HepG2 (cell line): ENCODE measurements around the gene RTP2. TPM values are rescaled to one million over a fixed set of nuclear protein-coding genes. Genes with fewer than 3 reads are reported as not detected.

ENCODE experiments used
- ELF3 ChIP-seq: IDR thresholded peaks from 2 replicates; pipeline ENCODE4 v1.6.1; 2016; ENCODE audit warnings: missing genetic modification reagents, missing compliant biosample characterization
- ETV5 ChIP-seq: IDR thresholded peaks from 2 replicates; pipeline ENCODE4 v1.6.1; 2018; ENCODE audit warnings: missing biosample characterization, missing genetic modification reagents, inconsistent platforms, borderline replicate concordance
- FOXP1 ChIP-seq, 2 experiments: fragments of 450-650 bp in 1 of 2; IDR thresholded peaks; 2 replicates each; pipeline ENCODE4 v1.6.1; 2017 to 2018; ENCODE audit warnings: antibody characterized with exemption in 1 of 2
- GABPA ChIP-seq, 2 experiments: IDR thresholded peaks; 2 replicates each; pipeline ENCODE4 v1.6.1; 2011 to 2016; ENCODE audit warnings: low read depth in 2 of 2, low read length in 1 of 2, missing biosample characterization in 1 of 2, missing genetic modification characterization in 1 of 2
- HOXD1 ChIP-seq: sonication (generic); formaldehyde crosslinking; IDR thresholded peaks from 2 replicates; pipeline ENCODE4 v1.5.0; 2020; ENCODE audit warnings: missing genetic modification reagents
- JUNB ChIP-seq: sonication (generic); formaldehyde crosslinking; IDR thresholded peaks from 2 replicates; pipeline ENCODE4 v1.8.0; 2022; ENCODE audit warnings: missing genetic modification reagents, mild to moderate bottlenecking, borderline replicate concordance
- MATR3 ChIP-seq: sonication (generic); formaldehyde crosslinking; IDR thresholded peaks from 2 replicates; pipeline ENCODE4 v1.4.0; 2020; ENCODE audit warnings: missing genetic modification reagents
- NKX3-1 ChIP-seq: sonication (generic); formaldehyde crosslinking; IDR thresholded peaks from 2 replicates; pipeline ENCODE4 v1.5.0; 2020; ENCODE audit warnings: missing genetic modification reagents
- NONO ChIP-seq, 2 experiments: fragments of 450-650 bp in 1 of 2; sonication (generic) in 1 of 2; formaldehyde crosslinking in 1 of 2; IDR thresholded peaks in 1 of 2; conservative IDR thresholded peaks in 1 of 2; 2 replicates each; pipeline versions ENCODE4 v1.6.1 to v1.8.0; 2017 to 2022; ENCODE audit warnings: mild to moderate bottlenecking in 1 of 2, missing genetic modification reagents in 1 of 2, moderate library complexity in 1 of 2
- POLR2G ChIP-seq: fragments of 200-400 bp; formaldehyde crosslinking; IDR thresholded peaks from 2 replicates; pipeline ENCODE4 v1.6.1; 2018; ENCODE audit warnings: mild to moderate bottlenecking, low read depth, low read length, moderate library complexity
- XRCC5 ChIP-seq: fragments of 200-400 bp; formaldehyde crosslinking; optimal IDR thresholded peaks from 2 replicates; pipeline ENCODE3; 2017; ENCODE audit warnings: mild to moderate bottlenecking, low read length
- ZNF224 ChIP-seq: sonication (generic); formaldehyde crosslinking; IDR thresholded peaks from 2 replicates; pipeline ENCODE4 v1.5.0; 2020; ENCODE audit warnings: mild to moderate bottlenecking, missing genetic modification reagents
- ZNF225 ChIP-seq: sonication (generic); formaldehyde crosslinking; IDR thresholded peaks from 2 replicates; pipeline ENCODE4 v1.4.0; 2020; ENCODE audit warnings: mild to moderate bottlenecking, missing genetic modification reagents
- ZNF530 ChIP-seq: sonication (generic); formaldehyde crosslinking; IDR thresholded peaks from 2 replicates; pipeline ENCODE4 v1.5.0; 2020; ENCODE audit warnings: low read depth, mild to moderate bottlenecking, missing genetic modification reagents
- ZNF577 ChIP-seq: sonication (generic); formaldehyde crosslinking; IDR thresholded peaks from 2 replicates; pipeline ENCODE4 v1.4.0; 2020; ENCODE audit warnings: mild to moderate bottlenecking, low read depth, missing genetic modification reagents, borderline replicate concordance
- ZNF616 ChIP-seq: sonication (generic); formaldehyde crosslinking; IDR thresholded peaks from 2 replicates; pipeline ENCODE4 v1.5.0; 2020; ENCODE audit warnings: low read depth, mild to moderate bottlenecking, missing genetic modification reagents
- ZNF879 ChIP-seq: sonication (generic); formaldehyde crosslinking; IDR thresholded peaks from 2 replicates; pipeline ENCODE4 v1.8.1; 2023; ENCODE audit warnings: missing genetic modification reagents
- polyA plus RNA-seq, 8 experiments: library from polyadenylated mRNA; depleted of rRNA in 3 of 8; stranded (reverse) in 7 of 8; unstranded in 1 of 8; fragments of >200 nt; fragmentation: Illumina TruSeq in 4 of 8; extraction: Trizol in 4 of 8; gene quantifications; 2 replicates each; pipeline versions ENCODE4 v1.2.1 to v1.2.3, GENCODE V29; 2011 to 2016; ENCODE audit warnings: low read depth in 4 of 8, missing spikeins in 1 of 8, mixed read lengths in 1 of 8; ENCODE audit not compliant: insufficient read depth in 1 of 8
- total RNA-seq, 5 experiments: library from RNA; depleted of rRNA; stranded (reverse); fragments of >200 nt; fragmentation: Illumina TruSeq; extraction: Trizol; gene quantifications; 2 replicates each; pipeline ENCODE4 v1.2.3, GENCODE V29; 2016; ENCODE audit warnings: low read depth in 1 of 5
- TF ChIP-seq, protein P1 (sequence below): sonication (generic); formaldehyde crosslinking; IDR thresholded peaks from 2 replicates; pipeline ENCODE4 v1.4.0; 2020; ENCODE audit warnings: missing genetic modification reagents
- TF ChIP-seq, protein P2 (sequence below): sonication (generic); formaldehyde crosslinking; IDR thresholded peaks from 2 replicates; pipeline ENCODE4 v1.8.0; 2022; ENCODE audit warnings: missing genetic modification reagents, mild to moderate bottlenecking, borderline replicate concordance
- TF ChIP-seq, protein P3 (sequence below): sonication (generic); formaldehyde crosslinking; IDR thresholded peaks from 2 replicates; pipeline ENCODE4 v1.4.0; 2020; ENCODE audit warnings: missing genetic modification reagents
- TF ChIP-seq, protein P4 (sequence below): sonication (generic); formaldehyde crosslinking; IDR thresholded peaks from 2 replicates; pipeline ENCODE4 v1.4.0; 2020; ENCODE audit warnings: missing genetic modification reagents
- TF ChIP-seq, protein P5 (sequence below): sonication (generic); formaldehyde crosslinking; IDR thresholded peaks from 2 replicates; pipeline ENCODE4 v1.4.0; 2020; ENCODE audit warnings: missing genetic modification reagents, borderline replicate concordance

Gene RTP2
- total and polyA plus RNA-seq, 2 of the 13 experiments (the other 11 are each of a cell fraction or from before 2014, with no cell fraction given) = not detected

DNA sequence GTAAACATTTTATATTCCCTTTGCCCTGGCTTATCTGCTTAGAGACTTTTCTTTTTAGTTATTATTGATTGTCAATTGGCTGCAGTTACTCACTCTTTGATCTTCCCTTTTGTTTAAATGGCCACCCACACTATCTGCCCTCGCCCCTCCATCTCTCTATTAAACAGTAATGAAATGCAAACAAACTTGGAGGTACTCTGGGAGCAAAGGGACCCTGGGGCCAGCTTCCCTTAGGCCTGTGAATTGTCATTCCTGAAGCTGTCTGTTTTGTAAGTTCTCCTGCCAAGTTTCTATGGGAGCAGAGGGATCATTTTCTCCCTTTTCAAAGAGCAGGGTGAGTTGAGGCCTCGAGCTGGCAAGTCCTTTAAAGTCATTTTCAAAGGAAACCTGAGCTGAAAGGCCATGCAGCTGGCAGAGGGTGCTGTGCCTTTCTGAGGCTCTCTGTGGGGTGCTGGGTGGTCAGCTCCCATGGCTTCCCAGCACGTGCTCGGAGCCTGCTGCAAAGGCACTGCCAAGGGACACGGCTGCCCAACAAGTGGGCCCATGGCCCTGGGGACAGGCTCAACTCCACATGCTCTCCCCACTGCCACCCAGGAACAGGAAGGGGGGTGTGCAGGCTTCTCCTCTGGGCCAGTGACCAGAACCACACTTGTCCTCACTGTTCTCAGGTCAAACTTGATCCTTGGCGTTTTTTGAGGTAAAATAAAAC, 17.4 kb upstream of the RTP2 start (continued):
- TF ChIP-seq, protein P1, sequence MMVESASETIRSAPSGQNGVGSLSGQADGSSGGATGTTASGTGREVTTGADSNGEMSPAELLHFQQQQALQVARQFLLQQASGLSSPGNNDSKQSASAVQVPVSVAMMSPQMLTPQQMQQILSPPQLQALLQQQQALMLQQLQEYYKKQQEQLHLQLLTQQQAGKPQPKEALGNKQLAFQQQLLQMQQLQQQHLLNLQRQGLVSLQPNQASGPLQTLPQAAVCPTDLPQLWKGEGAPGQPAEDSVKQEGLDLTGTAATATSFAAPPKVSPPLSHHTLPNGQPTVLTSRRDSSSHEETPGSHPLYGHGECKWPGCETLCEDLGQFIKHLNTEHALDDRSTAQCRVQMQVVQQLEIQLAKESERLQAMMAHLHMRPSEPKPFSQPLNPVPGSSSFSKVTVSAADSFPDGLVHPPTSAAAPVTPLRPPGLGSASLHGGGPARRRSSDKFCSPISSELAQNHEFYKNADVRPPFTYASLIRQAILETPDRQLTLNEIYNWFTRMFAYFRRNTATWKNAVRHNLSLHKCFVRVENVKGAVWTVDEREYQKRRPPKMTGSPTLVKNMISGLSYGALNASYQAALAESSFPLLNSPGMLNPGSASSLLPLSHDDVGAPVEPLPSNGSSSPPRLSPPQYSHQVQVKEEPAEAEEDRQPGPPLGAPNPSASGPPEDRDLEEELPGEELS (CRISPR knock-in tag) = peak; percentile 90
- TF ChIP-seq JUNB (CRISPR knock-in tag) (no peak), ZNF225 (CRISPR knock-in tag) (no peak), ZNF530 (CRISPR knock-in tag) (no peak), ELF3 (CRISPR knock-in tag) (peak; percentile 33; the same call in 1 of the 2 replicates), HOXD1 (no peak), POLR2G (peak; percentile 65), NONO (IDR thresholded peaks at IDR 0.05) (no peak), NONO (CRISPR knock-in tag; conservative IDR thresholded peaks at IDR 0.05) (peak; percentile 60; the same call in 1 of the 2 replicates), GABPA (IDR thresholded peaks at IDR 0.05; ENCODE audit: low read depth, low read length) (no peak), GABPA (CRISPR knock-in tag; IDR thresholded peaks at IDR 0.05; ENCODE audit: low read depth) (peak; percentile 17; the same call in 1 of the 2 replicates), ZNF879 (no peak), XRCC5 (peak; percentile 45), MATR3 (CRISPR knock-in tag) (no peak), ETV5 (no peak), ZNF616 (CRISPR knock-in tag) (no peak), FOXP1 (IDR thresholded peaks at IDR 0.05) (no peak), FOXP1 (CRISPR knock-in tag; IDR thresholded peaks at IDR 0.05) (peak; percentile 65; the same call in 1 of the 2 replicates), ZNF577 (CRISPR knock-in tag) (no peak), ZNF224 (no peak), NKX3-1 (CRISPR knock-in tag) (0 out of 2 replicates have a peak, but pooled peaks have one; percentile 41)
- TF ChIP-seq, protein P2, sequence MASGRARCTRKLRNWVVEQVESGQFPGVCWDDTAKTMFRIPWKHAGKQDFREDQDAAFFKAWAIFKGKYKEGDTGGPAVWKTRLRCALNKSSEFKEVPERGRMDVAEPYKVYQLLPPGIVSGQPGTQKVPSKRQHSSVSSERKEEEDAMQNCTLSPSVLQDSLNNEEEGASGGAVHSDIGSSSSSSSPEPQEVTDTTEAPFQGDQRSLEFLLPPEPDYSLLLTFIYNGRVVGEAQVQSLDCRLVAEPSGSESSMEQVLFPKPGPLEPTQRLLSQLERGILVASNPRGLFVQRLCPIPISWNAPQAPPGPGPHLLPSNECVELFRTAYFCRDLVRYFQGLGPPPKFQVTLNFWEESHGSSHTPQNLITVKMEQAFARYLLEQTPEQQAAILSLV (CRISPR knock-in tag) = peak; percentile 57; the same call in 1 of the 2 replicates
- TF ChIP-seq, protein P3, sequence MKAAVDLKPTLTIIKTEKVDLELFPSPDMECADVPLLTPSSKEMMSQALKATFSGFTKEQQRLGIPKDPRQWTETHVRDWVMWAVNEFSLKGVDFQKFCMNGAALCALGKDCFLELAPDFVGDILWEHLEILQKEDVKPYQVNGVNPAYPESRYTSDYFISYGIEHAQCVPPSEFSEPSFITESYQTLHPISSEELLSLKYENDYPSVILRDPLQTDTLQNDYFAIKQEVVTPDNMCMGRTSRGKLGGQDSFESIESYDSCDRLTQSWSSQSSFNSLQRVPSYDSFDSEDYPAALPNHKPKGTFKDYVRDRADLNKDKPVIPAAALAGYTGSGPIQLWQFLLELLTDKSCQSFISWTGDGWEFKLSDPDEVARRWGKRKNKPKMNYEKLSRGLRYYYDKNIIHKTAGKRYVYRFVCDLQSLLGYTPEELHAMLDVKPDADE = no peak
- TF ChIP-seq, protein P4, sequence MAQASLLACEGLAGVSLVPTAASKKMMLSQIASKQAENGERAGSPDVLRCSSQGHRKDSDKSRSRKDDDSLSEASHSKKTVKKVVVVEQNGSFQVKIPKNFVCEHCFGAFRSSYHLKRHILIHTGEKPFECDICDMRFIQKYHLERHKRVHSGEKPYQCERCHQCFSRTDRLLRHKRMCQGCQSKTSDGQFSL (CRISPR knock-in tag) = no peak
- TF ChIP-seq, protein P5, sequence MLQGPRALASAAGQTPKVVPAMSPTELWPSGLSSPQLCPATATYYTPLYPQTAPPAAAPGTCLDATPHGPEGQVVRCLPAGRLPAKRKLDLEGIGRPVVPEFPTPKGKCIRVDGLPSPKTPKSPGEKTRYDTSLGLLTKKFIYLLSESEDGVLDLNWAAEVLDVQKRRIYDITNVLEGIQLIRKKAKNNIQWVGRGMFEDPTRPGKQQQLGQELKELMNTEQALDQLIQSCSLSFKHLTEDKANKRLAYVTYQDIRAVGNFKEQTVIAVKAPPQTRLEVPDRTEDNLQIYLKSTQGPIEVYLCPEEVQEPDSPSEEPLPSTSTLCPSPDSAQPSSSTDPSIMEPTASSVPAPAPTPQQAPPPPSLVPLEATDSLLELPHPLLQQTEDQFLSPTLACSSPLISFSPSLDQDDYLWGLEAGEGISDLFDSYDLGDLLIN = no peak
